Transverse colon (tissue), 4 donors: ENCODE data around the gene EPS8.

Experiments used
- CTCF ChIP-seq, 5 experiments: fragments of 200-600 bp in 3 of 5; fragments of 450-650 bp in 2 of 5; sonication (generic) in 3 of 5; IDR thresholded peaks; 1 replicate in 2 of 5; 2 replicates in 3 of 5; pipeline ENCODE4 v1.5.1; 2016 to 2017; ENCODE audit warnings: antibody characterized with exemption in 5 of 5, inconsistent platforms in 3 of 5, mild to moderate bottlenecking in 2 of 5, moderate library complexity in 1 of 5
- POLR2A ChIP-seq: fragments of 450-650 bp; IDR thresholded peaks from one replicate; pipeline ENCODE4 v1.6.1; 2016; ENCODE audit warnings: antibody characterized with exemption, mild to moderate bottlenecking, moderate library complexity
- POLR2AphosphoS5 ChIP-seq, 3 donors: sonication (generic); formaldehyde crosslinking; IDR thresholded peaks; one replicate each; pipeline ENCODE4 v1.6.1; 2016; ENCODE audit warnings: antibody characterized with exemption in 3 of 3

GRCh38 chr12:15729097-15729496 is 60.1 kb downstream of the EPS8 start:
- TF ChIP-seq CTCF (IDR thresholded peaks at IDR 0.05) (no peak), POLR2AphosphoS5 (IDR thresholded peaks at IDR 0.05) (no peak), POLR2A (no peak)
